ENCODE data around the gene USH2A. TPM values are rescaled to one million over a fixed set of nuclear protein-coding genes. Genes with fewer than 3 reads are reported as not detected.
A peak's percentile ranks its signal among the peaks of the same experiment; 100 is the strongest.

The USH2A gene
- polyA plus RNA-seq, 1 donor from 2014 or later: 0.17 TPM

GRCh38 chr1:216237927-216238542, 185.2 kb downstream of the USH2A start:
- Histone ChIP-seq H2AFZ (ENCODE audit: low read depth, low read length) (no peak overlapping the region), H4K20me1 (ENCODE audit: insufficient read depth) (no peaks in the 10 kb centered on the region), H3K79me2 (replicated peaks; ENCODE audit: insufficient read depth, low read length) (no peaks in the 10 kb centered on the region), H3K9ac (ENCODE audit: low read length) (no peak overlapping the region), H3K27ac (ENCODE audit: low read length) (no peak overlapping the region), H3K9me3 (ENCODE audit: low read length) (no peaks in the 10 kb centered on the region), H3K4me3 (ENCODE audit: low read length) (no peak overlapping the region), H3K4me2 (ENCODE audit: low read length) (no peak overlapping the region), H3K9me2 (ENCODE audit: insufficient read depth, low read length) (no peaks in the 10 kb centered on the region), H3K36me3 (ENCODE audit: insufficient read depth, low read length) (no peaks in the 10 kb centered on the region), H3F3A (ENCODE audit: insufficient read depth, low read length, poor library complexity, severe bottlenecking) (no peaks in the 10 kb centered on the region), H3K27me3 (ENCODE audit: insufficient read depth, low read depth, low read length) (no peaks in the 10 kb centered on the region)
- TF ChIP-seq RAD21 (conservative IDR thresholded peaks at IDR 0.05) (no peak), EP300 (conservative IDR thresholded peaks at IDR 0.05; ENCODE audit: poor library complexity, severe bottlenecking) (no peak), MXI1 (conservative IDR thresholded peaks at IDR 0.05; ENCODE audit: poor library complexity, severe bottlenecking) (no peak), REST (IDR thresholded peaks at IDR 0.05; ENCODE audit: borderline replicate concordance) (no peak), EZH2 (IDR thresholded peaks at IDR 0.05; ENCODE audit: borderline replicate concordance, insufficient read depth, low read length, poor library complexity, severe bottlenecking) (no peak), CTCF (IDR thresholded peaks at IDR 0.05; ENCODE audit: poor library complexity, severe bottlenecking) (no peak), TAF1 (IDR thresholded peaks at IDR 0.05; ENCODE audit: low read depth) (no peak), POLR2AphosphoS5 (IDR thresholded peaks at IDR 0.05) (no peak), SMC3 (conservative IDR thresholded peaks at IDR 0.05; ENCODE audit: poor library complexity) (no peak)

GRCh38 chr1:216224233-216224632, 199.0 kb downstream of the USH2A start:
- no peaks in the 10 kb centered on the region for H3K36me3 ChIP-seq (ENCODE audit: insufficient read depth, low read length)
- peak overlapping the region; percentile 74 for H3K27ac ChIP-seq (ENCODE audit: low read length)
- no peaks in the 10 kb centered on the region for H3F3A ChIP-seq (ENCODE audit: insufficient read depth, low read length, poor library complexity, severe bottlenecking)
- H3K27me3 ChIP-seq (ENCODE audit: insufficient read depth, low read depth, low read length): no peaks in the 10 kb centered on the region
- no peak overlapping the region for H3K4me3 ChIP-seq (ENCODE audit: low read length)
- H2AFZ ChIP-seq (ENCODE audit: low read depth, low read length): no peak overlapping the region
- H4K20me1 ChIP-seq (ENCODE audit: insufficient read depth): no peaks in the 10 kb centered on the region
- H3K9ac ChIP-seq (ENCODE audit: low read length): no peak overlapping the region
- H3K9me2 ChIP-seq (ENCODE audit: insufficient read depth, low read length): no peaks in the 10 kb centered on the region
- no peaks in the 10 kb centered on the region for H3K79me2 ChIP-seq (replicated peaks; ENCODE audit: insufficient read depth, low read length)
- TF ChIP-seq POLR2AphosphoS5 (IDR thresholded peaks at IDR 0.05) (no peak), EP300 (conservative IDR thresholded peaks at IDR 0.05; ENCODE audit: poor library complexity, severe bottlenecking) (no peak), SMC3 (conservative IDR thresholded peaks at IDR 0.05; ENCODE audit: poor library complexity) (no peak), MXI1 (conservative IDR thresholded peaks at IDR 0.05; ENCODE audit: poor library complexity, severe bottlenecking) (no peak), CTCF (IDR thresholded peaks at IDR 0.05; ENCODE audit: poor library complexity, severe bottlenecking) (no peak), RAD21 (conservative IDR thresholded peaks at IDR 0.05) (no peak), EZH2 (IDR thresholded peaks at IDR 0.05; ENCODE audit: borderline replicate concordance, insufficient read depth, low read length, poor library complexity, severe bottlenecking) (no peak), TAF1 (IDR thresholded peaks at IDR 0.05; ENCODE audit: low read depth) (no peak), REST (IDR thresholded peaks at IDR 0.05; ENCODE audit: borderline replicate concordance) (no peak)
- H3K4me2 ChIP-seq (ENCODE audit: low read length): no peak overlapping the region
- H3K9me3 ChIP-seq (ENCODE audit: low read length): no peaks in the 10 kb centered on the region
